Measurements from ENCODE around the gene EPOP. TPM values are rescaled to one million over a fixed set of nuclear protein-coding genes. Genes with fewer than 3 reads are reported as not detected.
A peak's percentile ranks its signal among the peaks of the same experiment; 100 is the strongest.

Gene EPOP
- total and polyA plus RNA-seq, 2 of the 13 experiments (the other 11 are each of a cell fraction or from before 2014, with no cell fraction given): 14.7 to 37.8 TPM

DNA sequence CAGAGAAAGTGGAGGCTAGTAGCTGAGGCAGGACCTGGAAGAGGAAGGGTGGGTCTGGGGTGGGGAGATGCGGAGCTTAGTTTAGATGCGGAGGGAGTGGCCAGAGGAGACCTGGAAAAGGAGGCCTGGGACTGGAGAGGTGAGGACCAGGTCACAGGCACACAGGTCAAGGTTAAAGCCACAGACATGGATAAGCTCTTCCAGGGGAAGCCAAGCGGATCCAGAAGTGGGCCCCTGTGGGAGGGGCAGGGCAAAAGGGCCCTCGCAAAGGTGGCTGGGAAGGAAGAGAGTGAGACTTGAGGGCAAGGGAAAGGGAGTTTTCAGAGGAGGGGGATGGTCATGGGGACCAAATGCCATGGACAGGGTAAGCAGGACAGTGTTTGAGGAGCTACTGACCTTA lies 16.4 kb upstream of the EPOP start (continued):
- TF ChIP-seq, protein P1, sequence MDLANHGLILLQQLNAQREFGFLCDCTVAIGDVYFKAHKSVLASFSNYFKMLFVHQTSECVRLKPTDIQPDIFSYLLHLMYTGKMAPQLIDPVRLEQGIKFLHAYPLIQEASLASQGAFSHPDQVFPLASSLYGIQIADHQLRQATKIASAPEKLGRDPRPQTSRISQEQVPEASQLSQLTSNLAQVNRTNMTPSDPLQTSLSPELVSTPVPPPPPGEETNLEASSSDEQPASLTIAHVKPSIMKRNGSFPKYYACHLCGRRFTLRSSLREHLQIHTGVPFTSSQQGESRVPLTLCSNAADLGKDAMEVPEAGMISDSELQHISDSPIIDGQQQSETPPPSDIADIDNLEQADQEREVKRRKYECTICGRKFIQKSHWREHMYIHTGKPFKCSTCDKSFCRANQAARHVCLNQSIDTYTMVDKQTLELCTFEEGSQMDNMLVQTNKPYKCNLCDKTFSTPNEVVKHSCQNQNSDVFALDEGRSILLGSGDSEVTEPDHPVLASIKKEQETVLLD (CRISPR knock-in tag; IDR thresholded peaks at IDR 0.05; ENCODE audit: low read depth): no peak
- TF ChIP-seq CHD4 (IDR thresholded peaks at IDR 0.05; ENCODE audit: borderline replicate concordance, low read length) (no peak), KAT2B (IDR thresholded peaks at IDR 0.05; ENCODE audit: borderline replicate concordance, low read depth, low read length) (no peak), IKZF1 (IDR thresholded peaks at IDR 0.05) (no peak), ZFP82 (CRISPR knock-in tag; IDR thresholded peaks at IDR 0.05; ENCODE audit: borderline replicate concordance) (no peak), NR1H2 (CRISPR knock-in tag; IDR thresholded peaks at IDR 0.05; ENCODE audit: borderline replicate concordance, low read depth) (no peak), HHEX (CRISPR knock-in tag; IDR thresholded peaks at IDR 0.05) (no peak), NFKBIZ (CRISPR knock-in tag; IDR thresholded peaks at IDR 0.05) (no peak), MAFG (CRISPR knock-in tag; IDR thresholded peaks at IDR 0.05) (no peak), TRIM24 (CRISPR knock-in tag; IDR thresholded peaks at IDR 0.05) (no peak), AKNA (CRISPR knock-in tag; IDR thresholded peaks at IDR 0.05; ENCODE audit: borderline replicate concordance) (no peak), ZBTB49 (CRISPR knock-in tag; IDR thresholded peaks at IDR 0.05; ENCODE audit: borderline replicate concordance) (no peak), HNRNPK (IDR thresholded peaks at IDR 0.05; ENCODE audit: low read depth, low read length, poor library complexity, severe bottlenecking) (no peak), XBP1 (CRISPR knock-in tag; IDR thresholded peaks at IDR 0.05) (no peak), SP2 (CRISPR knock-in tag; IDR thresholded peaks at IDR 0.05) (no peak), HNF4A (CRISPR knock-in tag; IDR thresholded peaks at IDR 0.05) (peak; percentile 74), ZNF678 (CRISPR knock-in tag; IDR thresholded peaks at IDR 0.05) (no peak), SALL1 (CRISPR knock-in tag; IDR thresholded peaks at IDR 0.05) (peak; percentile 53; the same call in 1 of the 2 replicates), HMG20A (CRISPR knock-in tag; IDR thresholded peaks at IDR 0.05; ENCODE audit: borderline replicate concordance) (peak; percentile 53; the same call in 1 of the 2 replicates)
- TF ChIP-seq, protein P2, sequence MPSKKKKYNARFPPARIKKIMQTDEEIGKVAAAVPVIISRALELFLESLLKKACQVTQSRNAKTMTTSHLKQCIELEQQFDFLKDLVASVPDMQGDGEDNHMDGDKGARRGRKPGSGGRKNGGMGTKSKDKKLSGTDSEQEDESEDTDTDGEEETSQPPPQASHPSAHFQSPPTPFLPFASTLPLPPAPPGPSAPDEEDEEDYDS (CRISPR knock-in tag; IDR thresholded peaks at IDR 0.05): no peak
- TF ChIP-seq, protein P3, sequence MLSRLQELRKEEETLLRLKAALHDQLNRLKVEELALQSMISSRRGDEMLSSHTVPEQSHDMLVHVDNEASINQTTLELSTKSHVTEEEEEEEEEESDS (CRISPR knock-in tag; IDR thresholded peaks at IDR 0.05; ENCODE audit: borderline replicate concordance): no peak
